Measurements from ENCODE around the gene NUP58.

Gene NUP58

GRCh38 chr13:25375727-25376358 is 74.4 kb downstream of the NUP58 start:
- TF ChIP-seq, protein P1, sequence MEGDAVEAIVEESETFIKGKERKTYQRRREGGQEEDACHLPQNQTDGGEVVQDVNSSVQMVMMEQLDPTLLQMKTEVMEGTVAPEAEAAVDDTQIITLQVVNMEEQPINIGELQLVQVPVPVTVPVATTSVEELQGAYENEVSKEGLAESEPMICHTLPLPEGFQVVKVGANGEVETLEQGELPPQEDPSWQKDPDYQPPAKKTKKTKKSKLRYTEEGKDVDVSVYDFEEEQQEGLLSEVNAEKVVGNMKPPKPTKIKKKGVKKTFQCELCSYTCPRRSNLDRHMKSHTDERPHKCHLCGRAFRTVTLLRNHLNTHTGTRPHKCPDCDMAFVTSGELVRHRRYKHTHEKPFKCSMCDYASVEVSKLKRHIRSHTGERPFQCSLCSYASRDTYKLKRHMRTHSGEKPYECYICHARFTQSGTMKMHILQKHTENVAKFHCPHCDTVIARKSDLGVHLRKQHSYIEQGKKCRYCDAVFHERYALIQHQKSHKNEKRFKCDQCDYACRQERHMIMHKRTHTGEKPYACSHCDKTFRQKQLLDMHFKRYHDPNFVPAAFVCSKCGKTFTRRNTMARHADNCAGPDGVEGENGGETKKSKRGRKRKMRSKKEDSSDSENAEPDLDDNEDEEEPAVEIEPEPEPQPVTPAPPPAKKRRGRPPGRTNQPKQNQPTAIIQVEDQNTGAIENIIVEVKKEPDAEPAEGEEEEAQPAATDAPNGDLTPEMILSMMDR (IDR thresholded peaks at IDR 0.05; ENCODE audit: insufficient read depth, low read length, missing control alignments): peak; percentile 60
- no peak overlapping the region for H3K4me3 ChIP-seq (ENCODE audit: low read depth, low read length)
- DNase-seq (ENCODE audit: low read depth, low spot score): peak; percentile 4
- ChIA-PET CTCF (interaction anchor here (0.8 to 4.8 kb wide), 17 partner anchors 9 to 289 kb away, joined by 3 to 36 read pairs (median 4); no protein-coding TSS in a partner anchor), POLR2A (no interaction called here)

- ChIA-PET POLR2A (no interaction called here), CTCF (interaction anchor here (1.2 to 4.8 kb wide), 3 partner anchors 15 to 143 kb away, joined by 3 to 36 read pairs (median 18); no protein-coding TSS in a partner anchor)
- H3K4me3 ChIP-seq (ENCODE audit: low read depth, low read length): no peak overlapping the region
- TF ChIP-seq, protein P1 (IDR thresholded peaks at IDR 0.05; ENCODE audit: insufficient read depth, low read length, missing control alignments): no peak
- DNase-seq (ENCODE audit: low read depth, low spot score): no peak
These were observed 76.0 kb downstream of the NUP58 start for GRCh38 chr13:25377244-25377962.

DNA sequence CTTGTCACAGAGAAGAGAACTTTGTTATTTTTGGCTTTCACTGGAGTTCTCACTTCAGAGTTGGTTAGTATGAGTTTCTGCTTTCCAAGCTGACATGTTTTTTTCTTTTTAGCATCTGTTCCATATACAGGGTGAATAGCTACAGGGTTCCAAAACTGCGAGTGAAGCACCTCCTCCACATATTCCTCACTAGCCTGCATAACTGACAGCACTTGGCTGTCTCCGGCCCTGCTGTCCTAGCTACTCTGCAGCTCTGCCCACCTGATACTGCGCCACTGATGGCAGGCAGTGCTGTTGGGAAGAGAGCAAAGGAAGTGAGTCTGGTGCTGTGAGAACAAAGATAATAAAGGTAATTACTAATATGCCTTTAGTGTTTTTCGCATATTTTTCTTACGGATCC is 77.1 kb downstream of the NUP58 start:
- ChIA-PET POLR2A (no interaction called here), CTCF (no interaction called here)
- no peak for DNase-seq (ENCODE audit: low read depth, low spot score)
- H3K4me3 ChIP-seq (ENCODE audit: low read depth, low read length): no peak overlapping the region
- TF ChIP-seq, protein P1 (IDR thresholded peaks at IDR 0.05; ENCODE audit: insufficient read depth, low read length, missing control alignments): no peak

GRCh38 chr13:25379011-25379410 is 77.6 kb downstream of the NUP58 start:
- CTCF ChIA-PET: no interaction called here
- POLR2A ChIA-PET: no interaction called here
- TF ChIP-seq, protein P1 (IDR thresholded peaks at IDR 0.05; ENCODE audit: insufficient read depth, low read length, missing control alignments): no peak

DNA sequence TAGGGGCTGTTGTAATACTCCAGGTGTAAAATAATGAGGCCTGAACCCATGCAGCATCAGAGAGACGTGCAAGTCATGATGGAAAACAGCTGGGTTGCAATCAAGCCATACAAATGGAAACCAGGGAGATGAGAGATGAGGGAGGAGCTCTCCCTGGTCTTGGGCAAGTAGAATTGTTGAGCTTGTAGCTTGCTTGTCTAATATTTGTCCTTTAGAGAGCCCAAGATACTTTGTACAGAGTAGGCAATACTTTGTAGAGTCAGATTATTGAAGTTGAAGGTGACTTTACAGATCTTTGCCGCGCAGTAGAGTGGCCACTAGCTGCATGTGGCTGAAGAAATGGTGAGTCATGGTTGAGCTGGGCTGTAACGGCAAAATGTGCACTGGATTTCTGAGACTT is 78.7 kb downstream of the NUP58 start:
- no peak overlapping the region for H3K4me3 ChIP-seq (ENCODE audit: low read depth, low read length)
- CTCF ChIA-PET: interaction anchor here (1.0 kb wide), 1 partner anchor 147 kb away, joined by 3 read pairs; no protein-coding TSS in a partner anchor
- POLR2A ChIA-PET: no interaction called here
- DNase-seq (ENCODE audit: low read depth, low spot score): no peak
- TF ChIP-seq, protein P1 (IDR thresholded peaks at IDR 0.05; ENCODE audit: insufficient read depth, low read length, missing control alignments): no peak

More at GRCh38 chr13:25379011-25379410, 77.6 kb downstream of the NUP58 start:
- DNase-seq (ENCODE audit: low read depth, low spot score): no peak
- no peak overlapping the region for H3K4me3 ChIP-seq (ENCODE audit: low read depth, low read length)

- TF ChIP-seq, protein P1 (IDR thresholded peaks at IDR 0.05; ENCODE audit: insufficient read depth, low read length, missing control alignments): no peak
- no peak overlapping the region for H3K4me3 ChIP-seq (ENCODE audit: low read depth, low read length)
- POLR2A ChIA-PET: no interaction called here
- DNase-seq (ENCODE audit: low read depth, low spot score): no peak
- CTCF ChIA-PET: interaction anchor here (1.0 kb wide), 1 partner anchor 147 kb away, joined by 3 read pairs; no protein-coding TSS in a partner anchor
These were observed 79.4 kb downstream of the NUP58 start for GRCh38 chr13:25380741-25381324.
